HL-60 (cell line): Measurements from ENCODE around the gene SERPINB12.

Source experiments
- CTCF ChIP-seq: IDR thresholded peaks from one replicate; pipeline ENCODE4 v1.5.1; 2011; ENCODE audit warnings: low read length, control low read depth, inconsistent platforms; ENCODE audit not compliant: insufficient read depth
- REST ChIP-seq: IDR thresholded peaks from 2 replicates; pipeline ENCODE4 v1.6.1; 2012; ENCODE audit warnings: low read depth; ENCODE audit not compliant: insufficient replicate concordance

- TF ChIP-seq CTCF (no peak), REST (no peak)
Measured at GRCh38 chr18:63520053-63520685, 22.0 kb upstream of the SERPINB12 start.
